CD4-positive, alpha-beta T cell treated with Interleukin-12 subunit alpha and Interleukin-12 subunit beta, for 1 hour (primary cell): Measurements from ENCODE around the gene HILPDA.
"Not testable (repeated sequence)": the region's sequence is repeated elsewhere in the genome, so short reads cannot be mapped to it uniquely, and the experiment has no call there.

Experiments used
- DNase-seq: peaks from one replicate; pipeline ENCODE4 v3.0.0-alpha.2; 2020

HILPDA gene

GRCh38 chr7:128466871-128467270, 11.2 kb downstream of the HILPDA start:
- DNase-seq: not testable (repeated sequence)

GRCh38 chr7:128476402-128477335, 21.0 kb downstream of the HILPDA start, which contains the start of gene METTL2B:
METTL2B (plus strand) TSS chr7:128476748; CDS start chr7:128476766, 18 bp downstream.
- DNase-seq: peak; percentile 92

DNA sequence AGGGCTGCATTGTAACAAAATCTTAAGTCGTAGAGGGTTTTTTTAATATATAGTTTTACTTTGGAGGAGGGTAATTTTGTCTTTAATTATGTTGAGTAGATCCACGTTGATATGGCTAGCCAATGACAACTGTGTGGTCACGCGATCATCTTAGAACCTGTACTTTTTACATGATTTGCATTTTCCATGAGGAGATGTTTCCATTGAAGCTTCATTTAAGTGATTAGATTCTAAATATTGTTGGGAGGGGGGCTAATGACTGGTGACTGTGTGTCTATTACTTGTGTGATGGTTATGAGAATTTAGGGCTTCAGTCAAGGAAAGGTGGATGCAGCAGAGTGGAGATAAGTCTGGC, 21.6 kb downstream of the HILPDA start:
- peak; percentile 8 for DNase-seq

DNA sequence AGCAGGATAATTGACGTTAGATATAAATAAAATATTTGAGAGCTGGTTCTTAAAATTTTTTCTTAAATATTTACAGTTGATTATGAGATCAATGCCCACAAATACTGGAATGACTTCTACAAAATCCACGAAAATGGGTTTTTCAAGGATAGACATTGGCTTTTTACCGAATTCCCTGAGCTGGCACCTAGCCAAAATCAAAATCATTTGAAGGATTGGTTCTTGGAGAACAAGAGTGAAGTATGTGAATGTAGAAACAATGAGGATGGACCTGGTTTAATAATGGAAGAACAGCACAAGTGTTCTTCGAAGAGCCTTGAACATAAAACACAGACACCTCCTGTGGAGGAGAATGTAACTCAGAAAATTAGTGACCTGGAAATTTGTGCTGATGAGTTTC, 23.4 kb downstream of the HILPDA start:
- DNase-seq: not testable (repeated sequence)

- DNase-seq: not testable (repeated sequence)
Observed at GRCh38 chr7:128488134-128488533, 32.5 kb downstream of the HILPDA start.

GRCh38 chr7:128497405-128497804, 41.7 kb downstream of the HILPDA start:
- no peak for DNase-seq

GRCh38 chr7:128505416-128505815, 49.7 kb downstream of the HILPDA start:
- not testable (repeated sequence) for DNase-seq

DNA sequence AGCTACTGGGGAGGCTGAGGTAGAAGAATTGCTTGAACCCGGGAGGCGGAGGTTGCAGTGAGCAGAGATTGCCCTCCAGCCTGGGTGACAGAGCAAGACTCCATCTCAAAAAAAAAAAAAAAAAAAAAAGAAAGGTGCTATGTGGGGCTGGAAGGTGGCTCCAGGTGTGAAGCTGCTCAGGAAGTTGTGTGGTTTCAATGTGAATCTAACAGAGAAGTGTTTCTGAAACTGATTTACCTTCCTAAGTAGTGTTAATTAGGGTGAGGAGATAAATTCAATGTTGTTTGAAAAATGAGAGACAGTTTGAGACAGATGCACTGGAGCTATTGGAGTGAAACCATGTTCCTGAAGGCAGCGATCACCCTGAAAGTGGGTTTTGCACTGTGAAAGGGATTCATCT, 51.1 kb downstream of the HILPDA start:
- peak; percentile 46 for DNase-seq

- DNase-seq: not testable (repeated sequence)
Observed at GRCh38 chr7:128507321-128507993, 51.8 kb downstream of the HILPDA start.
